ENCODE results near the gene PRR30.
"Not testable (repeated sequence)": the region's sequence is repeated elsewhere in the genome, so short reads cannot be mapped to it uniquely, and the experiment has no call there.

The PRR30 gene

DNA sequence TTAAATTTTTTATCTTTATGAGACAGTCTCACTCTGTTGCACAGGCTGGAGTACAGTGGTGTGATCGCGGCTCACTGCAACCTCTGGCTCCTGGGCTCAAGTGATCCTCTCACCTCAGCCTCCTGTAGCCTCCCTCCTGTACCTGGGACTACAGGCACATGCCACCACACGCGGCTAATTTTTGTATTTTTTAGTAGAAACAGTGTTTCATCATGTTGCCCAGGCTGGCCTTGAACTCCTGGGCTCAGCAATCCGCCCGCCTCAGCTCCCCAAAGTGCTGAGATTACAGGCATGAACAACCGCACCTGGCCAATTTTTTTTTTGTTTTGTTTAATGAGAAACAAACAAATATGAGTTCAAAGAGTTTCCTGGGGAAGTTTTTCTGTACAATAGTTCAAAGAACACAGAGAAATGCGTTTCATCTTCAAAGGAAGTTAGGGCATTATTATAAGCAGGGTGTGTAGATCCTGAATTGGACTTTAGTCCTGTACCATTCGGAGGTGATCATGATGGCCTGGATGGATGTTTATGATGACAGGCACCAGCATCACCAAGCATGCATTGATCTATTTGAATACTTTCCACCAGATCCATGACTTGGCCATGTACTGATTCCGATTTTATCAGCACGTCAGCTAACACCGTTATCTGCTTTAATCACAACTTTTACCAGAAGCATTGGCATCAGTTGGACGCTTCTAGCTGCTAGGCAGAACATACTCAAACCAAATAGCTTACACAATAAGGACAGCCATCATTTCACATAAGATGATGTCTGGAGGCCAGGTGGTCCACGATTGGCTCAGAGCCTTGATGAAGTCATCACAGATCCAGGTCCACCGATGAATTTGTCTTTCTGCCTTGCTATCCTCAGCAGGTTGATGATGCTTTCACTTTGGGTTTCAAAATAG is 38.5 kb upstream of the PRR30 start:
- TF ChIP-seq, protein P1, sequence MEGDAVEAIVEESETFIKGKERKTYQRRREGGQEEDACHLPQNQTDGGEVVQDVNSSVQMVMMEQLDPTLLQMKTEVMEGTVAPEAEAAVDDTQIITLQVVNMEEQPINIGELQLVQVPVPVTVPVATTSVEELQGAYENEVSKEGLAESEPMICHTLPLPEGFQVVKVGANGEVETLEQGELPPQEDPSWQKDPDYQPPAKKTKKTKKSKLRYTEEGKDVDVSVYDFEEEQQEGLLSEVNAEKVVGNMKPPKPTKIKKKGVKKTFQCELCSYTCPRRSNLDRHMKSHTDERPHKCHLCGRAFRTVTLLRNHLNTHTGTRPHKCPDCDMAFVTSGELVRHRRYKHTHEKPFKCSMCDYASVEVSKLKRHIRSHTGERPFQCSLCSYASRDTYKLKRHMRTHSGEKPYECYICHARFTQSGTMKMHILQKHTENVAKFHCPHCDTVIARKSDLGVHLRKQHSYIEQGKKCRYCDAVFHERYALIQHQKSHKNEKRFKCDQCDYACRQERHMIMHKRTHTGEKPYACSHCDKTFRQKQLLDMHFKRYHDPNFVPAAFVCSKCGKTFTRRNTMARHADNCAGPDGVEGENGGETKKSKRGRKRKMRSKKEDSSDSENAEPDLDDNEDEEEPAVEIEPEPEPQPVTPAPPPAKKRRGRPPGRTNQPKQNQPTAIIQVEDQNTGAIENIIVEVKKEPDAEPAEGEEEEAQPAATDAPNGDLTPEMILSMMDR (IDR thresholded peaks at IDR 0.05; ENCODE audit: extremely low read depth, missing control alignments), result no peak
- DNase-seq (ENCODE audit: low spot score), result no peak

DNA sequence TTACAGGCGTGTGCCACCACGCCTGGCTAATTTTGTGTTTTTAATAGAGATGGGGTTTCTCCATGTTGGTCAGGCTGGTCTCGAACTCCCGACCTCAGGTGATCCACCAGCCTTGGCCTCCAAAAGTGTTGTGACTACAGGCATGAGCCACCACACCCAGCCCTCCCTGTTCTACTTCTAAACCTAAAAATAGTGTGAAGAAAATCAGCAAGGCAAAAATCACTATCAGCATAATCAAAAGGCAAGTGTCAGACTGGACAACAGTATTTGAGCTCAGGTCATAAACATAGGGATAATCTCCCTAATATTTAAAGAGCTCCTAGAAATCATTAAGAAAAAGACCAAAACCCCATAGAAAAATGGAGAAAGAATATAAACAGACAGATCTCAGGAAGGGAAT is 36.6 kb upstream of the PRR30 start:
- DNase-seq (ENCODE audit: low spot score), result not testable (repeated sequence)

DNA sequence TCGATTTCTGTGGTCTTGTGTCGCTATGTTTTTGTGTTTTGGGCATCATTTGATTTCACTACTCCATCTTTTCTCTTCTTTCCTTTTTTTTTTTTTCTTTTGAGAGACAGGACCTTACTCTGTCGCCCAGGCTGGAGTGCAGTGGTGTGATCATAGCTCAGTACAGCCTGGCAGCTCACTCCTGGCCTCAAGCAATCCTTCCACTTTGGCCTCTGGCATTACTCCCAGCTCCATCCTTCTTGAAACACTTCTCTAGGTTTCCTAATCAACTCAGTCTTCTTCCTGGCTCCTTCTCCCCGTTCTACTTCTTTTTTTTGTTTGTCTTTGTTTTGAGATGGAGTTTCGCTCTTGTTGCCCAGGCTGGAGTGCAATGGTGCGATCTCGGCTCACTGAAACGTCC is 36.1 kb upstream of the PRR30 start:
- TF ChIP-seq, protein P1 (IDR thresholded peaks at IDR 0.05; ENCODE audit: extremely low read depth, missing control alignments), result no peak
- no peak for DNase-seq (ENCODE audit: low spot score)

DNA sequence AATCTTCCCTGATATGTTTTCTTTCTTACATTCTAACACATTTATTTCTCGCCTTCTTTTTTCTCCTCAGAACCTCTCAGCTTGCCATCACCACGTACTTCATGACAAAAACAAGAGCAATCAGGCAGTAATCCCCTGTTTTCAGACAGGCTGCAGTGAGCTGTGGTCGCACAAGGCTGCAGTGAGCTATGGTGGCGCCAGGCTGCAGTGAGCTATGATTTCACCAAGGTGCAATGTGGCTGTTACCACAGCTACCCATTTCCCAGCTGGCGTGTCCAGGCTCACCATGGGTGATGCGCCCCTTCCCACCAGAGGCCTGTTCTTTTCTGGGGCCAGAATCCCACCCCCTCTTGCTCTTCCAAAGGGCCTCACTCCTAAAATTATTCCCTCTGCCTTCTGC is 35.4 kb upstream of the PRR30 start:
- DNase-seq (ENCODE audit: low spot score), result no peak
- TF ChIP-seq, protein P1 (IDR thresholded peaks at IDR 0.05; ENCODE audit: extremely low read depth, missing control alignments), result no peak

DNA sequence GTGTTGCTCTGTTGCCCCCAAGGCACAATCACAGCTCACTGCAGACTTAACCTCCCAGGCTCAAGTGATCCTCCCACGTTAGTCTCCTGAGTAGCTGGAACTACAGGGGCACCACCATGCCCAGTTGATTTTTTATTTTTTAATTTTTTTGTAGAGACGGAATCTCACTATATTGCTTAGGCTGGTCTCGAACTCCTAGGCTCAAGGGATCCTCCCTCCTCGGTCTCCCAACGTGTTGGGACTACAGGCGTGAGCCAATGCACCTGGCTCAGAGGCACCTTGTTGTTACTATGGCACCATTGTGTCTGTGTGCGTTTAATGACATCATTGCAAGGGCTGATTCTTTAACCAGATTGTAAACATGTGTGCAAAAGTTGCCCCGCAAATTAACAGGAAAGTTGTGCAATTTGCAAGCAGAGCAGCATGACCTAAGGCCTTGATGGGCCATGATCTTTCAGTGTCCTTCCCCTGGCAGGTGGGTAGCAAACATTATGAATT is 32.2 kb upstream of the PRR30 start:
- no peak for DNase-seq (ENCODE audit: low spot score)
- TF ChIP-seq, protein P1 (IDR thresholded peaks at IDR 0.05; ENCODE audit: extremely low read depth, missing control alignments), result no peak

DNA sequence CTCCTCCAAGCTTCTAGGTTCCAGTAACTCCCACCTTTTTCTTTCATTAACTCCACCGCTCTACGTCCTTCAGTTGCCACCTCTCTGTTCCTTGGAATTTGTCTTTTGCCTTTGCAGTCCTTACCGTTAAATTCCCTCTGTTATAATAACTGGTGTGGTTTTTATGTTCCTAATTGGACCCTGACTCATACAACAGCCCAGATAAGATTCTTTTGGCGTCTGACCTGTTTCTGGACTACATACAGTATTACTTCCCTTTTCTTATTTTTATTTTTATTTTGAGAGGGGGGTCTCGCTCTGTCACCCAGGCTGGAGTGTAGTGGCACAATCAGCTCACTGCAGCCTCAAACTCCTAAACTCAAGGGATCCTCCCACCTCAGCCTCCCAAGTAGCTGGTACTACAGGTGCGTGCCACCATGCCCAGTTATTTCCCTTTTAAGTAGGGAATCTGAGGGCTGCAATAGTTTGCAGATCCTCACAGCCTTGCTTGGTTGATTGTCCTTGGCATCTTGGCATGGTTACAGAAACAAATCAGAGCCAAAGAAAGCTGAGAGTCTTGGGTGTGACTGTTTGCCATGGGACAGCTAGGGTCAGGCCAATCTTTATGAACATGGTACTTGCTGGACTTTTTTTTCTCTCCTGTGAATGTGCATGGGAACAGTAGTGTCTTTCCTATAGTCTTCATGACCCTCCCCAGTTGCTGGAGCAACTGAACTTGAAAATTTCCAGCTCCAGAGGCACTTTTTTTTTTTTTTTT is 31.5 kb upstream of the PRR30 start:
- TF ChIP-seq, protein P1 (IDR thresholded peaks at IDR 0.05; ENCODE audit: extremely low read depth, missing control alignments), result no peak
- DNase-seq (ENCODE audit: low spot score), result no peak

DNA sequence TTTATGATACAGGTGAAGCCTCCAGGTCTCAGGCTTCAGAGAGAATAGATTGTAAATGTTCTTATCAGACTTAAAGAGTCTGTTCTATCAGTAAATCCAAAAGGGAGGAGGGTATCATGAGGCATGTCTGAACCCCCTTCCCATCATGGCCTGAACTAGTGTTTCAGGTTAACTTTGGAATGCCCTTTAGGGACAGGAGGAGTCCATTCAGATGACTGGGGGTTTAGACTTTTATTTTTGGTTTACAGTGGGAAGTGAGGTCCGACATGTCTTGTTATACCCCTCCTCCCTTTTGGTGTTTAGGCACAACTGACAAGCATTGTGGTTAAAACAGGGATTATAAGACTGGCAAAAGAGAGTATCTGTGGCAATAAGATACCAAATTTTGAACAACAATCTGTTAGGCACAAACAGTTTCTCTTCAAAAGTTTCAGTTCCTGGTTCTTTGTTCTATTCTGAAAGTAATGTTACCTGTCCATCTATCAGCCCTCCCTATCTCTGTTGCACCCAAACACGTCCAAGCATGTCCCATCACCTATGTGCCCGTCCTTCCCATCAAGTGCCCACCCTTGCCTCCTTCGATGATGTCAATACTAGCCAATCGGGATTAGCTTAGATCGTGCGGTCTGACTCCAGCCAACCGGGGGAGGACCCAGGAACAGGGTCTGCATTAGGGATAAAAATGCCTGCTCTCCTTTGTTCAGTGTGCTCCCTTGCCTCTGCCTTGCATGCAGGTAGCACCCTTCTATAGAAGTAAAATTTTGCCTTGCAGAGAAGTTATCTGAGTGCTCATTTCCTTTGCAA is 26.0 kb upstream of the PRR30 start:
- no peak for DNase-seq (ENCODE audit: low spot score)
- TF ChIP-seq, protein P1 (IDR thresholded peaks at IDR 0.05; ENCODE audit: extremely low read depth, missing control alignments), result no peak
